ENCODE data around the gene PALLD. TPM values are rescaled to one million over a fixed set of nuclear protein-coding genes. Genes with fewer than 3 reads are reported as not detected.

The PALLD gene
- total RNA-seq, 1 experiment from 2014 or later = 26.7 TPM

DNA sequence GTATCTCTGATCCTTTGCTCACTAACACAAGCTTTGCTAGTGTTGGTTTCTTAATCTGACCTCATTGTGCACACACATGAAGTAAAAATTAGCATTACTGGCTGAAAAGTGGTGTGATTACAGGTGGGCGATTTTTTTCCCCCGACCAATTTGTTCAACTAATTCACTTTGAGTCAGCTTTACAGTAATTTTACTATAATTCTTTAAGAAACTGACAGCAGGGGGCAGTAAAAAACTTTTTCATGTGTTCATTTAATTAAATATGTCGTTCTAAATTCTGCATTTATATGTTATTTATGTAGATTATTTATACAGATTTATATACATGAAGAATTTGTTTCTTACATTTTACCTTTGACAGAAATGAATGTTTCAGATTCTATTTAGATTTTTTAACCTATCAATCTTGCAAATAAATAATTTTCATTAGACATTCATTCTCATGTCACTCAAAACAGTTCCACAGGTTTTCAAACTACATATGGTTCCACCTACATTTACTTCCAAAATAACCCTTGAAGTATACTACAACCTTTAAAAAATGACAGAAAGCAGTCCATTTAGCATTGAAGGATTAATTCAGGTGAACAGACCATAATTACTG is 17.5 kb downstream of the PALLD start:
- H3K4me2 ChIP-seq (ENCODE audit: low read length) = 0 out of 2 replicates have a peak overlapping the region, but pooled peaks have one; percentile 42
- H3K4me1 ChIP-seq (ENCODE audit: insufficient read depth, low read length) = peaks cover 10% of the 10 kb centered on the region; the same call in 1 of the 2 replicates
- H3K36me3 ChIP-seq (ENCODE audit: low read depth, low read length) = no peaks in the 10 kb centered on the region
- ChIA-PET POLR2A (ENCODE audit: unreplicated experiment) (interaction anchor here (0.5 kb wide), 1 partner anchor 34 kb away, joined by 5 read pairs; the partner anchor contains the start of gene DDX60L), CTCF (interaction anchor here (0.7 kb wide), 1 partner anchor 73 kb away, joined by 3 read pairs; no protein-coding TSS in a partner anchor)
- intact Hi-C loops (cut with micrococcal nuclease) = loop anchor here (2.0 kb wide), 1 partner anchor 70 kb away; no protein-coding TSS in a partner anchor
- no peaks in the 10 kb centered on the region for H3K27me3 ChIP-seq (ENCODE audit: low read length)
- no peaks in the 10 kb centered on the region for H4K20me1 ChIP-seq (ENCODE audit: low read length)
- ATAC-seq (no peak), DNase-seq (peak; percentile 71)
- TF ChIP-seq EZH2phosphoT487 (IDR thresholded peaks at IDR 0.05; ENCODE audit: borderline replicate concordance, low read length) (no peak), EZH2 (IDR thresholded peaks at IDR 0.05; ENCODE audit: low read length, unreplicated experiment) (no peak)
- TF ChIP-seq, protein P1, sequence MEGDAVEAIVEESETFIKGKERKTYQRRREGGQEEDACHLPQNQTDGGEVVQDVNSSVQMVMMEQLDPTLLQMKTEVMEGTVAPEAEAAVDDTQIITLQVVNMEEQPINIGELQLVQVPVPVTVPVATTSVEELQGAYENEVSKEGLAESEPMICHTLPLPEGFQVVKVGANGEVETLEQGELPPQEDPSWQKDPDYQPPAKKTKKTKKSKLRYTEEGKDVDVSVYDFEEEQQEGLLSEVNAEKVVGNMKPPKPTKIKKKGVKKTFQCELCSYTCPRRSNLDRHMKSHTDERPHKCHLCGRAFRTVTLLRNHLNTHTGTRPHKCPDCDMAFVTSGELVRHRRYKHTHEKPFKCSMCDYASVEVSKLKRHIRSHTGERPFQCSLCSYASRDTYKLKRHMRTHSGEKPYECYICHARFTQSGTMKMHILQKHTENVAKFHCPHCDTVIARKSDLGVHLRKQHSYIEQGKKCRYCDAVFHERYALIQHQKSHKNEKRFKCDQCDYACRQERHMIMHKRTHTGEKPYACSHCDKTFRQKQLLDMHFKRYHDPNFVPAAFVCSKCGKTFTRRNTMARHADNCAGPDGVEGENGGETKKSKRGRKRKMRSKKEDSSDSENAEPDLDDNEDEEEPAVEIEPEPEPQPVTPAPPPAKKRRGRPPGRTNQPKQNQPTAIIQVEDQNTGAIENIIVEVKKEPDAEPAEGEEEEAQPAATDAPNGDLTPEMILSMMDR (conservative IDR thresholded peaks at IDR 0.05; ENCODE audit: low read depth, low read length) = peak; percentile 55
- no peaks in the 10 kb centered on the region for H3K79me2 ChIP-seq (ENCODE audit: low read length)
- peak overlapping the region; percentile 61; the same call in 1 of the 2 replicates for H2AFZ ChIP-seq (ENCODE audit: low read length)
- no peak overlapping the region for H3K27ac ChIP-seq (ENCODE audit: low read length)
- H3K9me2 ChIP-seq (replicated peaks; ENCODE audit: low read length) = no peaks in the 10 kb centered on the region
- no peak overlapping the region; the same call in 1 of the 2 replicates for H3K9ac ChIP-seq (ENCODE audit: low read length)
- BruUV-seq (replicated peaks) = no TSS peak
- H3F3A ChIP-seq (ENCODE audit: low read length, unreplicated experiment) = no peaks in the 10 kb centered on the region
- H3K9me3 ChIP-seq (ENCODE audit: low read length) = no peaks in the 10 kb centered on the region
- no peak overlapping the region for H3K4me3 ChIP-seq (ENCODE audit: low read length)

DNA sequence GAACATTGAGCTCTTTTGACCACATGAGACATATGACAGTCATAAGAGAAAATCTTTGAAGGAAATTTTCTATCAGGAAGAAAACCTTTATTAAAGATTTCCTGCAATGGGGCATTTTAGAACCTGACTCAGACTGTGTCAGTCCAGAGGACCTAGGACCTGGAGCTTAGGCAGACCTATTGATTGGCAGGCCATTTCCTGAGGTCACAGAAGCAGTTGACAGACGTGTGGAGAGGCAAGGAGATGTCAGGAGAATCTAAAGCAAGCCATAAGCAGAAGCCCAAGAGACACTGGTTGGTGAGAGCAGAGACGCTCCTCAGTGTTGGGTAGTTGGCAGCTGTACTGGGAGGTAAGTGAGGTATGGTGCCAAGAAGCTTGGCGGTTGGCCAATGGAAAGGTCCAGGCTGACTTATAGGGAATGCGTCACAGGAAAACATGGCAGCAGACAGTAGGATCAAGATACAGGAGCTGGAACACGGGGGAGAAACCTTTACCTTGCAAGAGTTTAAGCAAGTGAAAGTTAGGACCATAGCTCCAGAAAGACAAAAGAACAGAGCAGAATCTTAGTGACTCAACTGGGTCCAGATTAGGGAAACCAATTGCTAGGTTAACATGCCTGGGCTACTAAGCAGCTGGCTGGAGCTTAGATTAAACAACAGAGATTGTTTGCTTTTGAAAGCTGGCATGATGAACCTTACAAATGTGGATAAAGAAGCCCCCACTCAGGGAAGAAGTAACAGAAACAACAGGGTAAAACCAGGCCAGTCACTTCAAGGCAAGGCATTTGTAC is 18.6 kb downstream of the PALLD start:
- Histone ChIP-seq H3K79me2 (ENCODE audit: low read length) (no peaks in the 10 kb centered on the region), H3K27ac (ENCODE audit: low read length) (no peak overlapping the region)
- CTCF ChIA-PET = interaction anchor here (0.6 kb wide), 1 partner anchor 70 kb away, joined by 3 read pairs; no protein-coding TSS in a partner anchor

More for the DNA sequence above, 18.6 kb downstream of the PALLD start:
- H3K27me3 ChIP-seq (ENCODE audit: low read length) = no peaks in the 10 kb centered on the region
- DNase-seq (no peak), ATAC-seq (no peak)
- peaks cover 10% of the 10 kb centered on the region; the same call in 1 of the 2 replicates for H3K4me1 ChIP-seq (ENCODE audit: insufficient read depth, low read length)
- no peak overlapping the region for H2AFZ ChIP-seq (ENCODE audit: low read length)
- no peaks in the 10 kb centered on the region for H3K9me3 ChIP-seq (ENCODE audit: low read length)
- BruUV-seq (replicated peaks) = no TSS peak
- H3K4me3 ChIP-seq (ENCODE audit: low read length) = no peak overlapping the region
- no peaks in the 10 kb centered on the region for H3F3A ChIP-seq (ENCODE audit: low read length, unreplicated experiment)
- POLR2A ChIA-PET (ENCODE audit: unreplicated experiment) = interaction anchor here (0.7 kb wide), 1 partner anchor 72 kb away, joined by 5 read pairs; no protein-coding TSS in a partner anchor
- no peaks in the 10 kb centered on the region for H3K9me2 ChIP-seq (replicated peaks; ENCODE audit: low read length)
- no peak overlapping the region for H3K4me2 ChIP-seq (ENCODE audit: low read length)
- H4K20me1 ChIP-seq (ENCODE audit: low read length) = no peaks in the 10 kb centered on the region
- intact Hi-C loops (cut with micrococcal nuclease) = loop anchor here (2.0 kb wide), 2 partner anchors 69 to 405 kb away; no protein-coding TSS in a partner anchor
- TF ChIP-seq, protein P1 (conservative IDR thresholded peaks at IDR 0.05; ENCODE audit: low read depth, low read length) = no peak
- TF ChIP-seq EZH2 (IDR thresholded peaks at IDR 0.05; ENCODE audit: low read length, unreplicated experiment) (no peak), EZH2phosphoT487 (IDR thresholded peaks at IDR 0.05; ENCODE audit: borderline replicate concordance, low read length) (no peak)
- no peaks in the 10 kb centered on the region for H3K36me3 ChIP-seq (ENCODE audit: low read depth, low read length)
- H3K9ac ChIP-seq (ENCODE audit: low read length) = no peak overlapping the region
